ENCODE results near the gene STARD8.

Gene STARD8

DNA sequence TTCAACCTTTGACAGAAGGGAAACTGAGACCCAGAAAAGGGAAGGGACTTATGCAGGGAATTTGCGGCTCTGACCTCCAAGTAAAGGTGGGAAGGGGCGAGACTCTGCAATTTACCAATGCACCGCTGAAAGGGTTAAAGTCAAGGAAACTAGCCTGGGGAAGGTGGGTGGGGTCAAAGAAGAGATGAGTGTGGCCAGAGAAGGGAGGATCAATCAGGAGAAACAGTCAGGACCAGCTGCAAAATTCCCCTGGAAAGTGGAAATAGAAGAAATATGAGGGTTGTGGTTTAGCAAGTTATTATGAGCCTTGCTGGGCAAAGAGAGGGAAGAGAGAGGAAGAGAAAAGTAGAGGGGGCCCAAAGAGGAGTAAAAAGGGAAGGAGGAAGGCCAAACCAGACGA is 30.5 kb downstream of the STARD8 start:
- no peaks in the 10 kb centered on the region for H3K36me3 ChIP-seq (ENCODE audit: control insufficient read depth in 1 of 2, insufficient read depth in 2 of 2, low read length in 2 of 2)
- H3K4me2 ChIP-seq (ENCODE audit: low read length), result no peak overlapping the region
- no peak overlapping the region for H2AFZ ChIP-seq (ENCODE audit: insufficient read depth, low read length, poor library complexity)
- DNase-seq, result no peak
- H3K9me3 ChIP-seq (ENCODE audit: insufficient read depth, low read depth, low read length), result no peaks in the 10 kb centered on the region
- H4K91ac ChIP-seq (ENCODE audit: low read depth, low read length), result no peak overlapping the region
- H3K27me3 ChIP-seq (ENCODE audit: insufficient read depth, low read length), result no peaks in the 10 kb centered on the region
- no peak overlapping the region for H3K4me3 ChIP-seq (ENCODE audit: low read depth, low read length)
- no peak overlapping the region for H2AK5ac ChIP-seq (ENCODE audit: low read length)
- H4K12ac ChIP-seq (ENCODE audit: low read depth, low read length), result no peak overlapping the region
- H3K14ac ChIP-seq (ENCODE audit: low read length), result no peak overlapping the region
- H3K4ac ChIP-seq (ENCODE audit: low read depth, low read length), result no peak overlapping the region
- no peaks in the 10 kb centered on the region for H3K79me1 ChIP-seq (ENCODE audit: low read length)
- H3K23ac ChIP-seq (ENCODE audit: low read length), result no peak overlapping the region
- WGBS (ENCODE audit: extremely low coverage, insufficient coverage, insufficient read length), result no CpG with 5 or more reads among the region's 4 CpGs
- peaks cover 2% of the 10 kb centered on the region in 2 experiments for H3K4me1 ChIP-seq (ENCODE audit: control insufficient read depth in 1 of 2, insufficient read depth in 2 of 2, low read length in 2 of 2)
- H3K9ac ChIP-seq (ENCODE audit: low read length), result no peak overlapping the region
- H2BK12ac ChIP-seq (ENCODE audit: low read length), result no peak overlapping the region
- H2BK120ac ChIP-seq (ENCODE audit: insufficient read depth, low read length, poor library complexity), result no peak overlapping the region
- H3K79me2 ChIP-seq (ENCODE audit: control insufficient read depth, insufficient read depth, low read length, poor library complexity), result no peaks in the 10 kb centered on the region
- no peak overlapping the region for H3K18ac ChIP-seq (ENCODE audit: low read length)
- no peak overlapping the region for H3K27ac ChIP-seq (ENCODE audit: low read depth, low read length)
- H4K8ac ChIP-seq (ENCODE audit: low read depth, low read length), result no peak overlapping the region
- H2BK5ac ChIP-seq (ENCODE audit: low read depth, low read length, poor library complexity), result no peak overlapping the region

GRCh38 chrX:68681443-68681941 is 34.0 kb downstream of the STARD8 start:
- H3K27ac ChIP-seq (ENCODE audit: low read depth, low read length), result no peak overlapping the region
- no peak overlapping the region for H3K4ac ChIP-seq (ENCODE audit: low read depth, low read length)
- DNase-seq, result no peak
- no peak overlapping the region for H2BK12ac ChIP-seq (ENCODE audit: low read length)
- no peak overlapping the region for H3K9ac ChIP-seq (ENCODE audit: low read length)
- no peak overlapping the region for H3K14ac ChIP-seq (ENCODE audit: low read length)
- H3K27me3 ChIP-seq (ENCODE audit: insufficient read depth, low read length), result no peaks in the 10 kb centered on the region
- no peaks in the 10 kb centered on the region for H3K79me2 ChIP-seq (ENCODE audit: control insufficient read depth, insufficient read depth, low read length, poor library complexity)
- H3K4me3 ChIP-seq (ENCODE audit: low read depth, low read length), result no peak overlapping the region
- no peak overlapping the region for H2AFZ ChIP-seq (ENCODE audit: insufficient read depth, low read length, poor library complexity)
- H3K18ac ChIP-seq (ENCODE audit: low read length), result no peak overlapping the region
- H3K79me1 ChIP-seq (ENCODE audit: low read length), result peaks cover 2% of the 10 kb centered on the region
- no peak overlapping the region for H3K4me2 ChIP-seq (ENCODE audit: low read length)
- H4K8ac ChIP-seq (ENCODE audit: low read depth, low read length), result no peak overlapping the region
- no peak overlapping the region for H2AK5ac ChIP-seq (ENCODE audit: low read length)
- no peak overlapping the region for H2BK5ac ChIP-seq (ENCODE audit: low read depth, low read length, poor library complexity)
- H3K23ac ChIP-seq (ENCODE audit: low read length), result no peak overlapping the region
- no CpG with 5 or more reads among the region's 2 CpGs for WGBS (ENCODE audit: extremely low coverage, insufficient coverage, insufficient read length)
- no peaks in the 10 kb centered on the region for H3K36me3 ChIP-seq (ENCODE audit: control insufficient read depth in 1 of 2, insufficient read depth in 2 of 2, low read length in 2 of 2)
- H3K9me3 ChIP-seq (ENCODE audit: insufficient read depth, low read depth, low read length), result no peaks in the 10 kb centered on the region
- H2BK120ac ChIP-seq (ENCODE audit: insufficient read depth, low read length, poor library complexity), result no peak overlapping the region
- H3K4me1 ChIP-seq (ENCODE audit: control insufficient read depth in 1 of 2, insufficient read depth in 2 of 2, low read length in 2 of 2), result peaks cover 11 to 14% of the 10 kb centered on the region in 2 experiments
- no peak overlapping the region for H4K91ac ChIP-seq (ENCODE audit: low read depth, low read length)
- no peak overlapping the region for H4K12ac ChIP-seq (ENCODE audit: low read depth, low read length)

GRCh38 chrX:68682790-68683189 is 35.3 kb downstream of the STARD8 start:
- Histone ChIP-seq H3K9me3 (ENCODE audit: insufficient read depth, low read depth, low read length) (no peaks in the 10 kb centered on the region), H3K23ac (ENCODE audit: low read length) (no peak overlapping the region), H3K9ac (ENCODE audit: low read length) (no peak overlapping the region), H2BK5ac (ENCODE audit: low read depth, low read length, poor library complexity) (no peak overlapping the region), H3K4me2 (ENCODE audit: low read length) (no peak overlapping the region), H3K4ac (ENCODE audit: low read depth, low read length) (no peak overlapping the region), H4K91ac (ENCODE audit: low read depth, low read length) (no peak overlapping the region), H4K8ac (ENCODE audit: low read depth, low read length) (no peak overlapping the region), H4K12ac (ENCODE audit: low read depth, low read length) (no peak overlapping the region), H3K36me3 (ENCODE audit: control insufficient read depth in 1 of 2, insufficient read depth in 2 of 2, low read length in 2 of 2) (no peaks in the 10 kb centered on the region), H3K4me1 (ENCODE audit: control insufficient read depth in 1 of 2, insufficient read depth in 2 of 2, low read length in 2 of 2) (peaks cover 13 to 17% of the 10 kb centered on the region in 2 experiments), H3K27ac (ENCODE audit: low read depth, low read length) (no peak overlapping the region), H3K4me3 (ENCODE audit: low read depth, low read length) (no peak overlapping the region), H2AK5ac (ENCODE audit: low read length) (no peak overlapping the region), H2BK120ac (ENCODE audit: insufficient read depth, low read length, poor library complexity) (no peak overlapping the region), H3K27me3 (ENCODE audit: insufficient read depth, low read length) (no peaks in the 10 kb centered on the region), H3K18ac (ENCODE audit: low read length) (no peak overlapping the region), H3K79me2 (ENCODE audit: control insufficient read depth, insufficient read depth, low read length, poor library complexity) (no peaks in the 10 kb centered on the region), H3K79me1 (ENCODE audit: low read length) (peaks cover 2% of the 10 kb centered on the region), H2BK12ac (ENCODE audit: low read length) (no peak overlapping the region), H3K14ac (ENCODE audit: low read length) (no peak overlapping the region), H2AFZ (ENCODE audit: insufficient read depth, low read length, poor library complexity) (no peak overlapping the region)
- no peak for DNase-seq
- WGBS (ENCODE audit: extremely low coverage, insufficient coverage, insufficient read length), result no CpG with 5 or more reads among the region's 3 CpGs

DNA sequence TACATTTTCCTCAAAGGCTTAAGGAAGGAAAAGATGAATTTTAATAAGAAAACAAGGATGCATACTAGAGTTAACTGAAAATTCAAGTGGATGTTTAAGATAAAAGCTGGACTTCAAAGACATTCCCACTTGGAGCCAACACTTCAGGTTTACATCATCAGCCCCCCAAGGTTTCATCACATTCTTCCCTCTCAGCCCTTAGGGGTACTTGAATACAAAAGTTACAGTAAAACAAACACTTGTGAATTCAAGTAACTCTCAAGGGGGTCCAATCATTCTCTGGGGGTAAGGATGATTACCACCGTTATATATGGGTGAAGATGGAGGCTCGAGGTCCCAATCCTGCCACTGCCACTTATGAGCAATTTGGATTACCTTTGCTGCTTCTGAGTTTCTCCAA is 36.1 kb downstream of the STARD8 start:
- Histone ChIP-seq H3K18ac (ENCODE audit: low read length) (no peak overlapping the region), H4K8ac (ENCODE audit: low read depth, low read length) (no peak overlapping the region), H2BK120ac (ENCODE audit: insufficient read depth, low read length, poor library complexity) (no peak overlapping the region), H3K23ac (ENCODE audit: low read length) (no peak overlapping the region), H3K9ac (ENCODE audit: low read length) (no peak overlapping the region), H3K36me3 (ENCODE audit: control insufficient read depth in 1 of 2, insufficient read depth in 2 of 2, low read length in 2 of 2) (no peaks in the 10 kb centered on the region), H3K27ac (ENCODE audit: low read depth, low read length) (no peak overlapping the region), H2BK12ac (ENCODE audit: low read length) (no peak overlapping the region), H4K91ac (ENCODE audit: low read depth, low read length) (no peak overlapping the region), H3K79me1 (ENCODE audit: low read length) (peaks cover 2% of the 10 kb centered on the region), H2AFZ (ENCODE audit: insufficient read depth, low read length, poor library complexity) (no peak overlapping the region), H3K9me3 (ENCODE audit: insufficient read depth, low read depth, low read length) (no peaks in the 10 kb centered on the region), H3K79me2 (ENCODE audit: control insufficient read depth, insufficient read depth, low read length, poor library complexity) (no peaks in the 10 kb centered on the region), H2BK5ac (ENCODE audit: low read depth, low read length, poor library complexity) (no peak overlapping the region), H3K27me3 (ENCODE audit: insufficient read depth, low read length) (no peaks in the 10 kb centered on the region), H4K12ac (ENCODE audit: low read depth, low read length) (no peak overlapping the region), H3K4me1 (ENCODE audit: control insufficient read depth in 1 of 2, insufficient read depth in 2 of 2, low read length in 2 of 2) (peaks cover 11 to 17% of the 10 kb centered on the region in 2 experiments), H3K4ac (ENCODE audit: low read depth, low read length) (no peak overlapping the region), H3K4me2 (ENCODE audit: low read length) (no peak overlapping the region), H2AK5ac (ENCODE audit: low read length) (no peak overlapping the region), H3K4me3 (ENCODE audit: low read depth, low read length) (no peak overlapping the region), H3K14ac (ENCODE audit: low read length) (no peak overlapping the region)
- no CpG with 5 or more reads among the region's 2 CpGs for WGBS (ENCODE audit: extremely low coverage, insufficient coverage, insufficient read length)
- no peak for DNase-seq
